Erythroblast (primary cell): Measurements from ENCODE around the gene BMPER.

Experiments
- GATA1 ChIP-seq: IDR thresholded peaks from 2 replicates; pipeline ENCODE4 v1.6.1; 2011; ENCODE audit warnings: low read depth, mild to moderate bottlenecking, control low read depth, low read length, moderate library complexity
- POLR2A ChIP-seq: IDR thresholded peaks from 2 replicates; pipeline ENCODE4 v1.6.1; 2011; ENCODE audit warnings: mild to moderate bottlenecking, low read length

DNA sequence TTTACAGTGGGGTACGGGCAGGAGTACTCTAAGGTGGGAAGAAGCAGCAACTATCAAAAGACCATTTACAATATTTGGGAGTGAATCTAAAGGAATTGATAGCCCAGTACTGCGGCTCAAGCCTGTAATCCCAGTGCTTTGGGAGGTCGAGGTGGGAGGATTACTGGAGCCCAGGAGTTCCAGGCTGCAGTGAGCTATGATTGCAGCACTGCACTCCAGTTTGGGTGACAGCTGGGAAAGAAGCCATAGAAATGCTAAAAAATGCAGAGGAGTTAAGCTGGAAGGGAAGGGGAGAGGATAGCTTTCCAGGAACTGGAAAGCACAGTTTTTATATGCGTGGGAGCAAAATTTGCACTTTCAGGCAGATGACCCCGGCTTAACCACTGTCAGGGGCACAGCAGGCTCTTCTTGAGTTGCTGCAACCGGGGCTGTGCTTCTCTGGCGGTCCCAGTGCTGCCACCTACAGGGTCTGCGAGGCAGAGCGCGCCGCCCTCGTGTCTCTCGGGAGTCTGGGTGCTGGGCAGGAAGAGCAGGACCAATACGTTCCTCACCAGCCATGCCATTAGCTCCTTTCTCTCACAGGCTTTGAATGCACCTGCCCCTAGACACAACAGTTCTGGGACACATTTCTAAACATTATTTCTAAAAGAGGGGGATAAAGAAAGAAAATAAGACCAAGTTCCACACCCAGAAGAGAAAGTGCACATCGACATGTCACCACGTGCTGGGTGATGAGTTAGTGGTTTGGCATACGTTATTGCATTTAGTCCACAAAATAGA lies 10.1 kb upstream of the BMPER start:
- TF ChIP-seq POLR2A (no peak), GATA1 (no peak)
